ENCODE data around the gene SYTL5.

DNA sequence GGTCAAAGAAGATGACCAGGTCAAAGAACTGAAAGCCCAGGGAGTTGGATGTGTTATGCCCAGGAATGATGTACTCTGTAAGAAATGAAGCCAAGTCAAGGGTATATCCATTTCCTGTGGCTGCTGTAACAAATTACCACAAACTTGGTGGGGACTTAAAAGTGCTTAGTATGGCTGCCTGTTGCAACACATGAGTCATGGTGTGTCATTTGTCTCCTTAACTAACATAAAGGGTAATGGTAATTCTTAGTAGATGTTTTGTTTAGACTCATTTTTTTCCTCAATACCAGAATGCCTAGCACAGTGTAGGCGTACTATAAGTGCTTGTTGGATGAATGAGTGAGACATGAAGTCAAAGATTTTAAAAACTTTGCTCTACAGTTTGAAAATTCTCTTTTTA lies 45.7 kb downstream of the SYTL5 start:
- TF ChIP-seq GATA2 (IDR thresholded peaks at IDR 0.05; ENCODE audit: low read depth, low read length) (no peak), GATA3 (IDR thresholded peaks at IDR 0.05; ENCODE audit: low read depth, low read length) (no peak)

Data from SH-SY5Y (cell line).